ENCODE results near the gene NAT8L. TPM values are rescaled to one million over a fixed set of nuclear protein-coding genes. Genes with fewer than 3 reads are reported as not detected.
A peak's percentile ranks its signal among the peaks of the same experiment; 100 is the strongest.

Gene NAT8L
- polyA plus RNA-seq, 1 donor (not counting 4 experiments of a cell fraction or from before 2014, with no cell fraction given), result 0.01 TPM

DNA sequence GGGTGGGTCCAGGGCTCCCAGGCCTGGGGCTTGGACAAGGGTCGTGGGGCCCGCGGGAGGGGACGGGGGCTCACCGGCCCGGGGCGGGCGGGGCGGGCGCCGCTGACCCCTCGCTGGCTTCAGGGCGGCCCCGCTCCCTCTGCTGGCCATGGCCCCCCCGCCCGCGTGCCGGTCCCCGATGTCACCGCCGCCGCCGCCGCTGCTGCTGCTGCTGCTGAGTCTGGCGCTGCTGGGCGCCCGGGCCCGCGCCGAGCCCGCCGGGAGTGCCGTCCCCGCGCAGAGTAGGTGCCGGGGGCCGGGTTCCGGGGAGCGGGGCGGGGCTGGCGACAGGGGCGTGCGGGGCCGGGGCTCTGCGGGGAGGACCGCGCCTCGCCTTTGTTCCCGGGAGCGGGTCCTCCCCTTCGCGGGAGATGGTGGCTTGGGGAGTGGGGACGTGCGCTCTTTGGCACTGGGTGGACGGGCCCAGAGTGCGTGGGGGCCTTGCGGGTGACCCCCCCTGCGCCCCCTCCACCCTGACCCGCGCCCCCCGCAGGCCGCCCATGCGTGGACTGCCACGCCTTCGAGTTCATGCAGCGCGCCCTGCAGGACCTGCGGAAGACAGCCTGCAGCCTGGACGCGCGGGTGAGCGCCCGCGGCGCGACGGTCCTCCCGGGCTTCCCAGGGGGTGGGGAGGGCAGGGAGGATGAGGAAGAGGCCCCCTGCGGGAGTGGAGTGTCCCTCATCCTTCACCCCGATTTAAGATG is 16.8 kb upstream of the NAT8L start:
- Histone ChIP-seq H3K27me3 (ENCODE audit: control insufficient read depth, extremely low read depth, insufficient read depth, low read length) (peaks cover 38% of the 10 kb centered on the region), H3K4me1 (ENCODE audit: control insufficient read depth, extremely low read depth, insufficient read depth, low read length) (no peaks in the 10 kb centered on the region), H3K27ac (ENCODE audit: control insufficient read depth, insufficient read depth, low read length) (no peak overlapping the region), H3K9me3 (ENCODE audit: control insufficient read depth, low read depth, low read length) (no peaks in the 10 kb centered on the region), H3K4me3 (ENCODE audit: control insufficient read depth in 2 of 3, extremely low read depth in 1 of 3, insufficient read depth in 2 of 3, low read depth in 1 of 3, low read length in 3 of 3) (peak overlapping the region; percentile 56 to 80 (median 73)), H3K79me2 (ENCODE audit: control insufficient read depth, insufficient read depth, low read length) (no peaks in the 10 kb centered on the region), H3K36me3 (ENCODE audit: control insufficient read depth in 2 of 2, extremely low read depth in 1 of 2, insufficient read depth in 2 of 2, low read length in 2 of 2) (no peaks in the 10 kb centered on the region), H3K4me2 (ENCODE audit: control insufficient read depth, extremely low read depth, insufficient read depth, low read depth, low read length) (peak overlapping the region; percentile 10), H3K9ac (ENCODE audit: control insufficient read depth, extremely low read depth, insufficient read depth, low read length) (no peak overlapping the region), H2AFZ (ENCODE audit: control insufficient read depth, low read length) (no peak overlapping the region), H4K20me1 (ENCODE audit: control insufficient read depth, extremely low read depth, insufficient read depth, low read length) (no peaks in the 10 kb centered on the region), H3K9me1 (ENCODE audit: control insufficient read depth, extremely low read depth, insufficient read depth, low read length) (no peaks in the 10 kb centered on the region)
- TF ChIP-seq, protein P1, sequence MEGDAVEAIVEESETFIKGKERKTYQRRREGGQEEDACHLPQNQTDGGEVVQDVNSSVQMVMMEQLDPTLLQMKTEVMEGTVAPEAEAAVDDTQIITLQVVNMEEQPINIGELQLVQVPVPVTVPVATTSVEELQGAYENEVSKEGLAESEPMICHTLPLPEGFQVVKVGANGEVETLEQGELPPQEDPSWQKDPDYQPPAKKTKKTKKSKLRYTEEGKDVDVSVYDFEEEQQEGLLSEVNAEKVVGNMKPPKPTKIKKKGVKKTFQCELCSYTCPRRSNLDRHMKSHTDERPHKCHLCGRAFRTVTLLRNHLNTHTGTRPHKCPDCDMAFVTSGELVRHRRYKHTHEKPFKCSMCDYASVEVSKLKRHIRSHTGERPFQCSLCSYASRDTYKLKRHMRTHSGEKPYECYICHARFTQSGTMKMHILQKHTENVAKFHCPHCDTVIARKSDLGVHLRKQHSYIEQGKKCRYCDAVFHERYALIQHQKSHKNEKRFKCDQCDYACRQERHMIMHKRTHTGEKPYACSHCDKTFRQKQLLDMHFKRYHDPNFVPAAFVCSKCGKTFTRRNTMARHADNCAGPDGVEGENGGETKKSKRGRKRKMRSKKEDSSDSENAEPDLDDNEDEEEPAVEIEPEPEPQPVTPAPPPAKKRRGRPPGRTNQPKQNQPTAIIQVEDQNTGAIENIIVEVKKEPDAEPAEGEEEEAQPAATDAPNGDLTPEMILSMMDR (optimal IDR thresholded peaks at IDR 0.05 in 1 of 3, IDR thresholded peaks at IDR 0.05 in 1 of 3, conservative IDR thresholded peaks at IDR 0.05 in 1 of 3; ENCODE audit: extremely low read depth in 1 of 3, insufficient read depth in 2 of 3, low read length in 3 of 3), result peak in 1 of 3 experiments; percentile 3
- no peak for TF ChIP-seq EZH2 (IDR thresholded peaks at IDR 0.05; ENCODE audit: low read length)
- DNase-seq (ENCODE audit: low read depth, low spot score) (no peak), FAIRE-seq (no peak)
- dilution Hi-C loops (cut with MboI; ENCODE audit: extremely low pct_ligation_motif_present, low sequenced_read_pairs), result no loop called here

DNA sequence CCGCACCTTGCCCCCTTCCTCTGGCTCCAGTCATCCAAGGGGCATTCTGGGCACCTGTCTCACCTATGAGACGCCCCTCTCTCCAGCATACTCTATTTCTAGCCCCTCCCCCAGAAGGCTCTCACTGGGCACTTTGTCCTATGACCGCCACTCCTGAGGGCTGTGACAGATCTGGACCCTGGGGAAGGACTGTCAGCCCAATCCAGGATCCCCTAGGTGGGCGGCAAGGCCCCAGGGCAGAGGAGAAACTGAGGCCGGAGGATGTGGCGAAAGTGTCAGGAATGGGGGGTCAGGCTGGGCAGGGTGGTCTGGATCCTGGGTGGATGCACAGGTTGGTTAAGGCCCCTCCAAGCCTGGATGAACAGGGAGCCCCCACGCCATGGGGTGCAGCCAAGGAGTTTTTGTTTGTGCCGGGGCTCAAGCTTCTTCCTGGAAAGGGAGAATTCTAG is 16.2 kb upstream of the NAT8L start:
- Histone ChIP-seq H3K9me3 (ENCODE audit: control insufficient read depth, low read depth, low read length) (no peaks in the 10 kb centered on the region), H3K9ac (ENCODE audit: control insufficient read depth, extremely low read depth, insufficient read depth, low read length) (no peak overlapping the region), H3K4me2 (ENCODE audit: control insufficient read depth, extremely low read depth, insufficient read depth, low read depth, low read length) (peak overlapping the region; percentile 10), H3K4me3 (ENCODE audit: control insufficient read depth in 2 of 3, extremely low read depth in 1 of 3, insufficient read depth in 2 of 3, low read depth in 1 of 3, low read length in 3 of 3) (peak overlapping the region in 1 of 3 experiments; percentile 80), H3K36me3 (ENCODE audit: control insufficient read depth in 2 of 2, extremely low read depth in 1 of 2, insufficient read depth in 2 of 2, low read length in 2 of 2) (no peaks in the 10 kb centered on the region), H3K79me2 (ENCODE audit: control insufficient read depth, insufficient read depth, low read length) (no peaks in the 10 kb centered on the region), H3K4me1 (ENCODE audit: control insufficient read depth, extremely low read depth, insufficient read depth, low read length) (no peaks in the 10 kb centered on the region), H3K9me1 (ENCODE audit: control insufficient read depth, extremely low read depth, insufficient read depth, low read length) (no peaks in the 10 kb centered on the region), H3K27ac (ENCODE audit: control insufficient read depth, insufficient read depth, low read length) (no peak overlapping the region), H3K27me3 (ENCODE audit: control insufficient read depth, extremely low read depth, insufficient read depth, low read length) (peaks cover 43% of the 10 kb centered on the region), H4K20me1 (ENCODE audit: control insufficient read depth, extremely low read depth, insufficient read depth, low read length) (no peaks in the 10 kb centered on the region), H2AFZ (ENCODE audit: control insufficient read depth, low read length) (no peak overlapping the region)
- FAIRE-seq, result no peak
- dilution Hi-C loops (cut with MboI; ENCODE audit: extremely low pct_ligation_motif_present, low sequenced_read_pairs), result no loop called here
- DNase-seq (ENCODE audit: low read depth, low spot score), result no peak
- TF ChIP-seq, protein P1 (optimal IDR thresholded peaks at IDR 0.05 in 1 of 3, IDR thresholded peaks at IDR 0.05 in 1 of 3, conservative IDR thresholded peaks at IDR 0.05 in 1 of 3; ENCODE audit: extremely low read depth in 1 of 3, insufficient read depth in 2 of 3, low read length in 3 of 3), result no peak
- no peak for TF ChIP-seq EZH2 (IDR thresholded peaks at IDR 0.05; ENCODE audit: low read length)

Measured in keratinocyte (primary cell).